ENCODE data around the gene PLPP2.

The PLPP2 gene

GRCh38 chr19:293436-294110 is 2.4 kb upstream of the PLPP2 start:
- DNase-seq (ENCODE audit: low spot score), result no peak

DNA sequence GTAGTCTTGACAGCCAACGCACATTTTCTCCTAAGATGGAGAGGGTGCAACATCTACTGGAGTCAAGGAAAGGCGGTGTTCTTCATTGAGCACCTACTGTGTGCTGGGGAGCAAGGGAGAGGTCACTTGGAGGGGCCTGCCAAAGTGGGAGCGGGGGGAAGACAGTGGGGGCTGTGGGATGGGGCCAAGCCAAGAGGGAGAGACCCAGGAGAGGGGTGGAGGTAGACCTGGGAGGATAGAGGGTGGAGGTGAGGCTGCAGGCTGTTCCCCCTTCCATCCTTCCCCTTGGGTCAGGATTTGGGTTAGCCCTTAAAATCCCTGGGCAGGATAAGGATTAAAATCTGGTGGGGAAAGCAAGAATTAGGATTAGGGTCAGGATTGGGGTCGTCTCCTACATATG is 1.7 kb upstream of the PLPP2 start:
- DNase-seq (ENCODE audit: low spot score), result no peak

GRCh38 chr19:292281-292884 is 1.2 kb upstream of the PLPP2 start:
- DNase-seq (ENCODE audit: low spot score), result no peak

- no peak for DNase-seq (ENCODE audit: low spot score)
Observed at GRCh38 chr19:291561-292280, 518 bp upstream of the PLPP2 start.

DNA sequence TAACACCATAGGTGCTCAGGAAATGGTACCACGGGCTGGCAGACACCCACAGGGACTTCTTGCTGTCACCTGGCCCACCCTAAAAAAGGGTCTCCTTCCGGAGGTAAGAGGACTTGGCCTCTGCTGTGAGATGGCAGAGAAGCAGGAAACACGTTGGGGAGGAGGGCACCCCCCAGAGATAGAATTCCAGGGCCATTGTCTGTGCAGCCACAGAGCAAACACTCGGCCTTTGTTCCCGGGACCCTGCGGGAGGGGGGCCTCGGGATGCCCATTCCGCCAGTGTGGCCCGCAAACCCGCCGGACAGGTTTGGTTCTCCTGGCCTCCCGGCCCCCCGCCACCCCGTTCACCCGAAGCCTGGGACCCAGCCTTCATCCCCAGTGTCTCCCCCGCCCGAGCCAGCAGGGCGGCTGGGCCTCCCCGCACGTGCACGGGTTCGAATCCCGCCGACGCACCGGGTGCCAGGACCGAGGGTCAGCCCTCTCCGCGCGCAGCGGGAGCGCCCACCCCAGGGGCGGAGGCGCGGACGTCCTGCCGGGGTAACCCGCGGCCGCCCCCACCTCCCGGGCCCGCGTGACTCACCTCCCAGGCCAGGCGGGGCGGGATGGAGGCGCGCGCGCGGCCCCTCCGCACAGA is 714 bp downstream of the PLPP2 start:
- DNase-seq (ENCODE audit: low spot score), result peak; percentile 86

DNA sequence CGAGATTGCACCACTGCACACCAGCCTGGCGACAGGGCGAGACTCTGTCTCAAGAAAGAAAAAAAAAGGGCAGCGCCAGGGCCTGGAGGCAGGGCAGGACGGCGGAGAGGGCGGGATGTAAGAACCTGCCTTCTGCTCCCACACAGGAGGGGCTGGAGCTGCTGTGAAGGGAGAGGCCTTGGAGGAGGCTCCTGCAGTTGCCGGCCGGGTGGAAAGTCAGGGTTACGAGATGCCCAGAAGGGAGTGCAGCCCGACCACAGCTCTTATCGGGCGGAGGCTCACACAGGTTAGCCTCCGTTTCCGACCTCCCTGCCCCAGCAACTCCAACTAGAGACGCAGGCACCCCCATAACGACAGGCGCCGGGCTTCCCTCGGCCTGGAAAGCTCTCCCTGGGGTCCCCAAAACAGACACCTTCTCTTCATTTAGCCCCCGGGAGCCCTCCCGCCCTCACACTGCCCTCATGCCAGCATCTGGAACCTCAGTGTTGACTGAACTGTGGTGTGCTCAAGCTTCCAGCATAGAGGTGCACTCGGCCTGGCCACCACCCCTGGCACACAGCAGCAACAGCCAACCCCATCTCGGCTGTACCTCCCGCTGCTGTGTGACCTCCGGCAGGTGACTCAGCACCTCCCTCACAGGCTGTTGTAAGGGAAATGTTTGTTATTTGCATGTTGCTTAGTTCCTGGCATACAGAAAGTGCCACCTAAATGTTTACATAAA is 1.4 kb downstream of the PLPP2 start:
- no peak for DNase-seq (ENCODE audit: low spot score)

DNA sequence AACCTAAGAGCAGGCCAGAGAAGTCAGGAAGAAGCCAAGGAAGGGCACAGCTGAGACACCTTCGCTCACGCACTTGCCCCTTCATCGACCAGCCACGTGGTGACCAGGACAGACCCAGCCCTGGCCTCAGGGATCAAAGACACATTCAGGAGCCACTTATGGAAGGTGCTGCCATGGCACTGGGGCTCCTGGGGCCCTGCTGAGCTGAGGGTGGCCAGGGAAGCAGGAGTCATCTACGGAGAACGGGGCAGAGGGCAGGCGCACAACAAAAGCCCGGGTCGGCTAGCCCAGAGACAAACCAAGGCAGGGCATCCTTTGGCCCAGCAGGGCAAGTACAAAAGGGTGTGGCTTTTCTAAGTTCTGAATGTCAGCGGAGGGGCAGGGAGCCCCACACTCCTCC is 2.3 kb downstream of the PLPP2 start:
- DNase-seq (ENCODE audit: low spot score), result no peak

GRCh38 chr19:287381-287871 is 3.8 kb downstream of the PLPP2 start:
- no peak for DNase-seq (ENCODE audit: low spot score)

GRCh38 chr19:283395-283794 is 7.8 kb downstream of the PLPP2 start:
- no peak for DNase-seq (ENCODE audit: low spot score)

- DNase-seq (ENCODE audit: low spot score), result no peak
Observed at GRCh38 chr19:282501-282900, 8.7 kb downstream of the PLPP2 start.

- no peak for DNase-seq (ENCODE audit: low spot score)
Observed at GRCh38 chr19:281992-282391, 9.2 kb downstream of the PLPP2 start.

DNA sequence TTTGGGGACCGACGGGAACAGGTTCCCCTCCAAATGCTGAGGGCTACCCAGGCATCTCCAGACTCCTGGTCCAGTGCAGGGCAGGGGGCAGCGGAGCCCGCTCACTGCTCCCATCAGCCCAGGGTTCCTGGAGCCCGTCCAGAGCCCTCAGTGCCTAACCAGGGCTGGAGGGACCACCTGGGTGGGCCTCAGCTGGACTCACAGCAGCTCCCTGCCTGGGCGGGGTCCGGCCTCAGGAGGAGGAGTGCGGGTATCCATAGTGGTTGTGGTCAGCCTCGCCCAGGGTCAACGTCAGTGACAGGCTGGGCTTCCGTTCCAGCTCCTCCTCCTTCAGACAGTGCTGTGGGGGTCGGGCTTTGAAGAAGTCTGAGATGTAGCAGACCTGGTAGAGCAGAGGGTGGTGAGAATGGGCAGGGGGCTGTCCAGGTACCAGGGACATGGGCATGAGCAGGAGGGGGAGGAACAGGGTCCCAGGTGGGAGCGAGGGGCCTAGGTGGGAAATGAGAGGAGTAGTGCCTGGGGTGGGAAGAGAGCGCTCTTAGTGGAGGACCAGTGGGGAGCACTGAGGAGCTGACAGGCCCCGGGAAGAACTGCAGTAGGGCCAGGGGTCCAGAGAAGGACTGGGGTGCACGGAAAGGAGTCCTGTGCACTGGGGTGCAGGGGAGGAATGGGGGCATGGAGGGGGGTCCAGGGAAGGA is 9.9 kb downstream of the PLPP2 start:
- DNase-seq (ENCODE audit: low spot score), result no peak

DNA sequence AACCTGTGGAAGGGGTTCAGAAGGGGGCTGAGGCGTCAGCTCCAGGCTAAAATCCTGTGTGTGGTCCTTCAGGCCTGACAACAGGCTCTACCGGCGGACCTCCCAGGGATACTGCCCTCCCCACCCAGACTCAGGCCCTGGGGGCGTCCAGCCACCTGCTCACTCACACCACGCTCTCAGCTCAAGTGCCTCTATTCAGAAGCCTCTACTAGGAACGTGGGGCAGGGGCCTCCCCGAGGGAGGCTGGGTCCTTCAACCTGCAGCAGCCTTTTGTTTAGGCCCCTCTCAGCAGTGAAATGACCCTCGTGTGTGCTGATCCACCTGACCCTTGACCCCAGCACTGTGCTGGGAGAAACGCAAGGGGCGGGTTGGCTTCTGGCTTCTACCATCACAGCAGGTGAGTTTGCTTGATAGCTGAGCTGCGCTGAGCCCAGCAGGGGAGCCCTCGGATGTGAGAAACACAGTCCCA is 10.6 kb downstream of the PLPP2 start:
- no peak for DNase-seq (ENCODE audit: low spot score)

- DNase-seq (ENCODE audit: low spot score), result no peak
Observed at GRCh38 chr19:279656-280055, 11.5 kb downstream of the PLPP2 start.

DNA sequence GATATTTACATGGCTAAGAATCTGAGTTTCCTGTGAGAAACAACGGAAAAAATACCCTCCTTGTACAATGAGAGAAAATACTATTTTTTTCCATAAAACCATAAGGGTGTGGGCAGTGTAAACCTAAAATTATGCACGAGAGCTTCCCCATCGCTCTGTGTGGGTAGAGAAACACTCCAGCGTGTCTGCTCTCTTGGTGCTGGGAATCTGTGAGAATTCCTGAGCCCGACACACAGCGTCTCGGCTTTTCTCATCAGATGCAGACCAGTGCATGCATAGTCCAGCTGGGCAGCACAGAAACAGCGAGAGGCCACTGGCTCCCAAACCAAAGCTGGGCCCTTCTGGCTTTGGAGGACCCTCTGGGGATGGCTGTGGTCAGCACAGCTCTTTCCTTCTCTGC is 12.0 kb downstream of the PLPP2 start:
- DNase-seq (ENCODE audit: low spot score), result no peak

DNA sequence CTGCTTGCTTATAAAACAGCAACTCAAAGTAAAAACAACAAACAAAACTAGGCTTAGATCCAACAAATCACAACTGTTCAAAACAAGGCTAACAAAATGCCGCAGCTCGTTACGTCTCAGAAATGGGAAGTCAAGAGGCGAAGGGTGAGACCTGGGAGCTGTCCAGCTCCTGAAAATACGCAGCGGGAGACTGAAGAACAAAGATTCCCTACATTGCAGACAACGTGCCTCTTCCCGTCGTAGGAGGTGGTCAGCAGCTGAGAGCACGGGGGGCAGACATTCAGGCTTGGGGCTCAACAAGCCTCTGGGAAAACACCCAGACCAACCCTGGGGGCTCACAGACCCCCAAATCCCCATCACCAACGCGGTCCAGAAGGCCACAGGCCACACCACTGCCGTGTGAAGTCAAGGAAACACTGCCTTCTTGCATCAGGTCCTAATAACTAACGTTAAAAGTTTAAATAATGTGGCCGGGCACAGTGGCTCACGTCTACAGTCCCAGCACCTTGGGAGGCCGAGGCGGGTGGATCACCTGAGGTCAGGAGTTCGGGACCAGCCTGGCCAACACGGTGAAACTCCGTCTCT is 13.5 kb downstream of the PLPP2 start:
- no peak for DNase-seq (ENCODE audit: low spot score)

DNA sequence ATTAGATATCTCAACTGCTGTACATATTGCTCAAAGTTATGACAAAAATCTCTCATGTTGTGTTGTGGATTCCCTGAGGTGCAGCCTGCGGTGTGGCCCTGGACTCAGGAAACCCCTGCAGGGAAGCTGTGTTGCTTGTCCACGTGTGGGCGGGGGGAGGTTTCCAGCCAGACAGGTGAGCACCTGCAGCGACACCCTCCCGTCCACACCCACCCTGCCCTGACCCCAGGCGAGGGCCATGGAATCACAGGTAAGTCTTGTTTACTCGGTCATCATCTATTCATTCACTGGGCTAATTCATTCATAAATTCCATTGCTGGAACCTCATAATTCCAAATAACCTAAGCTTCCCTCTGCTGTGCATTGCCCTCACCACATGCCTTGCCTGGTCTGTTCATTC is 14.1 kb downstream of the PLPP2 start:
- no peak for DNase-seq (ENCODE audit: low spot score)

GRCh38 chr19:275958-276646 is 15.1 kb downstream of the PLPP2 start:
- no peak for DNase-seq (ENCODE audit: low spot score)

DNA sequence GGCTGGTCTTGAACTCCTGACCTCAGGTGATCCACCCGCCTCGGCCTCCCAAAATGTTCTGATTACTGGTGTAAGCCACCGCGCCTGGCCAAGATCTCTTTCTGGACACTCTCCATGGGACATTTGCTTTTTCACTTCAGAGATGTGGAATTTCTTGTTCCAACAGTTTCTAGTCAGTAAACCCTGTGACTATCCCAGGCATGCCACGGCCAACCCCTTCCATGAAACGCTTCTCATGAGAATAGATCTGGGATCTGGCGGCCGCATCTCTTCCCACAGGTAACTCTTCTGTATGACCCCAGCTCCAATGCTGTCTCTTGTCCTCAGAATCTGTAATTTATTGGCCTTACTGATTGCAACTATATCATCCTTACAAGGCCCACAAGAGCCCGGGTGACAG is 16.2 kb downstream of the PLPP2 start:
- DNase-seq (ENCODE audit: low spot score), result no peak

- DNase-seq (ENCODE audit: low spot score), result no peak
Observed at GRCh38 chr19:273393-273792, 17.8 kb downstream of the PLPP2 start.
